Central memory CD8-positive, alpha-beta T cell (primary cell): ENCODE data around the gene MALRD1.

ENCODE experiments used
- ATAC-seq: fragments of 150-1000 bp; cut with Tn5 transposase; replicated peaks from 2 replicates; pipeline ENCODE4 v1.10.0; 2022; ENCODE audit warnings: mild to moderate bottlenecking, moderate FRiP score, moderate number of reproducible peaks; ENCODE audit not compliant: poor library complexity, severe bottlenecking; ENCODE audit errors: extremely low read depth
- DNase-seq, 2 donors: peaks; one replicate each; pipeline ENCODE4 v3.0.0; 2021; ENCODE audit warnings: low spot score in 2 of 2
- H3K27ac Mint-ChIP-seq: one replicate; pipeline ENCODE4 v1.8.0; 2022; ENCODE audit warnings: low read depth, mild to moderate bottlenecking, moderate library complexity, mixed read lengths
- H3K27me3 Mint-ChIP-seq: one replicate; pipeline ENCODE4 v1.8.0; 2022; ENCODE audit warnings: mixed read lengths
- H3K36me3 Mint-ChIP-seq: one replicate; pipeline ENCODE4 v1.8.0; 2022; ENCODE audit warnings: mild to moderate bottlenecking, moderate library complexity, mixed read lengths; ENCODE audit not compliant: insufficient read depth
- H3K4me1 Mint-ChIP-seq: one replicate; pipeline ENCODE4 v1.8.0; 2022; ENCODE audit warnings: mixed read lengths
- H3K4me3 Mint-ChIP-seq: one replicate; pipeline ENCODE4 v1.8.0; 2022; ENCODE audit warnings: mild to moderate bottlenecking, moderate library complexity, mixed read lengths
- H3K9me3 Mint-ChIP-seq: one replicate; pipeline ENCODE4 v1.8.0; 2022; ENCODE audit warnings: mixed read lengths

Gene MALRD1

DNA sequence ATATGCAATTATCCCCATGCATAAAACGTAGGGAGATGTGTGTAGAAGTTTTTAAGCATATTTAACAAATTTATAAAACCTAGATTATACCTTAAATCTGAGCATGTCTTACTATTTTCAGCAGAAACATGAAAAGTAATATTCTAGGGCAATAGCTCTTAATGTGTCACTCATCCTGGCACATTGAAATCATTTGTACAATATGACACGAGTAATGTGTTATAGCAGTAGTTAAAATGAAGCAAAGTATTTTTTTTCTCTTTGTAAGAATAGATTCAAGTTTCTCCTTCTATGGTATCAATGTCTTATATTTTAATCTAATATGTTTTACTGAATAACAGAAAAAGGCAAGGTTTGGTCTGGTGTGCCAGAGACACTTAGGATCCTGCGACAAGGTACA is 492.7 kb downstream of the MALRD1 start:
- peaks cover 15% of the 10 kb centered on the region for H3K9me3 Mint-ChIP-seq
- H3K36me3 Mint-ChIP-seq: no peaks in the 10 kb centered on the region
- H3K4me1 Mint-ChIP-seq: no peaks in the 10 kb centered on the region
- no peaks in the 10 kb centered on the region for H3K27me3 Mint-ChIP-seq
- ATAC-seq: no peak
- no peak overlapping the region for H3K27ac Mint-ChIP-seq
- DNase-seq: no peak
- no peak overlapping the region for H3K4me3 Mint-ChIP-seq

DNA sequence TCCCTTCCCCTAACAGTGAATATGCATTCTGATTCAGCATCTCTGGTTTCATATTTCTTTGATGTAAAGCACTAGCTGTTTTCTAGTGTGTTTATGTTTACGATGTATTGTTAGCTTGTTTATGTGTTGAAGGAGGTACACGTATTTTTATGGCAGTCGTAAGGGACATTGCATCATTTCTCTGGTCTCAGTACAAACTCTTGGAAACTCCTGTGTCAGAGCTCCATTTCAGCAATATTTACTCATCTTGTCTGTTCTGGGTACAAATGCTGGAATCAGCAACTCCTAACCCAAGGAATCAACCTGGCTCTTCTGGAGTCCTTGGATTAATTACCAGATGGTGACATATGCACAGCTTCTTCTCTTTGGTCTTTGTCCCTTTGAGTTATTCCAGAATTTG is 497.6 kb downstream of the MALRD1 start:
- Mint-ChIP-seq H3K27me3 (no peaks in the 10 kb centered on the region), H3K4me1 (no peaks in the 10 kb centered on the region), H3K4me3 (no peak overlapping the region), H3K9me3 (peaks cover 28% of the 10 kb centered on the region), H3K27ac (no peak overlapping the region), H3K36me3 (no peaks in the 10 kb centered on the region)
- DNase-seq: no peak
- ATAC-seq: no peak

DNA sequence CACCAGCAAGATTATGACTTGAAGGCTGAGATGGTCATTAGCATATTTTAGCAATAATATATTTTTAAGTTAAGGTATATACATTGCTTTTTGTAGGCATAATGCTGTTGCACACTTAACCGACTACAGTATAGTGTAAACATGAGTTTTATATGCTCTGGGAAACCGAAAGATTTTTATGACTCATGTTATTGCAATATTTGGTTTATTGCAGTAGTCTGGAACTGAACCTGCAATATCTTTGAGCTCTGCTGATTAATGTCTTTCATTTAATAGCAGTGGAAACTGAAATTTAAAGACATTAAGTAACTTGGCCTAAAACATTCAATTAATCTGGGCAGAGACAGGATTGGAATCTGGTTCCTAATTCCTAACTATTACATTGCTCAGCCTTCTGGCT is 500.9 kb downstream of the MALRD1 start:
- no peaks in the 10 kb centered on the region for H3K27me3 Mint-ChIP-seq
- H3K36me3 Mint-ChIP-seq: no peaks in the 10 kb centered on the region
- DNase-seq: no peak
- no peak for ATAC-seq
- H3K4me3 Mint-ChIP-seq: no peak overlapping the region
- no peak overlapping the region for H3K27ac Mint-ChIP-seq
- H3K9me3 Mint-ChIP-seq: peaks cover 23% of the 10 kb centered on the region
- H3K4me1 Mint-ChIP-seq: no peaks in the 10 kb centered on the region

DNA sequence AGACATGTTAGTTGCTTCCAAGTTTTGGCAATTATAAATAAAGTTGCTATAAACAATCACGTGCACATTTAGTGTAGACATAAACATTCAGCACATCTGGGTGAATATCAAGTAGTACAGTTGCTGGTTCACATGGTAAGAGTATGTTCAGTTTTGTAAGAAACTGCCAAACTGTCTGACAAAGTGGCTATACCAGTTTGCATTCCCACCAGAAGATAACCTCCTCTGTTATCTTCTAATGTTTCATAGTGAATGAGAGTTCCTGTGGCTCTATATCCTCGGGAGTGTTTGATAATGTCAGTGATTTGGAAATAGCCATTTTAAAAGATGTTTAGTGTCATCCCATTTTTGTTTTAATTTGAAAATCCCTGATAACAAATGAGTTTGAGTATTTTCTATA is 508.1 kb downstream of the MALRD1 start:
- H3K36me3 Mint-ChIP-seq: no peaks in the 10 kb centered on the region
- no peak for DNase-seq

DNA sequence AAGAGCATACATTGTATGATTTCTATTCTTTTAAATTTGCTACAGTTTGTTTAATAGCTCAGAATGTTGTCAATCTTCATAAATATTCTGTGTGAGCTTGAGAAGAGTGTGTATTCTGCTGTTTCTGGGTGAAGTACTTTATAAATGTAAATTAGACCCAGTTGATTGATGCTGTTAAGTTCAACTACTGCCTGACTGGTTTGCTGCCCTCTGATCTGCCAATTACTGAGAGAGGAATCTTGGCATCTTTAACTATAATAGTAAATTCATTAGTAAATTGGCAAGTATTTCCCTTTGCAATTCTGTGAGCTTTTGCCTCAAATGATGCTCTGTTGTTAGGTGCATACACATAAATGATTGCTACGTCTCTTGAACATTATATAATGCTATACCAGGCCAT is 512.6 kb downstream of the MALRD1 start:
- no peak for ATAC-seq
- Mint-ChIP-seq H3K4me1 (no peaks in the 10 kb centered on the region), H3K9me3 (peaks cover 9% of the 10 kb centered on the region), H3K27ac (no peak overlapping the region), H3K36me3 (no peaks in the 10 kb centered on the region), H3K27me3 (no peaks in the 10 kb centered on the region), H3K4me3 (no peak overlapping the region)
- no peak for DNase-seq

More for the DNA sequence above, 508.1 kb downstream of the MALRD1 start:
- H3K27me3 Mint-ChIP-seq: no peaks in the 10 kb centered on the region
- H3K4me3 Mint-ChIP-seq: no peak overlapping the region
- ATAC-seq: no peak
- no peak overlapping the region for H3K27ac Mint-ChIP-seq
- peaks cover 12% of the 10 kb centered on the region for H3K9me3 Mint-ChIP-seq
- H3K4me1 Mint-ChIP-seq: no peaks in the 10 kb centered on the region

DNA sequence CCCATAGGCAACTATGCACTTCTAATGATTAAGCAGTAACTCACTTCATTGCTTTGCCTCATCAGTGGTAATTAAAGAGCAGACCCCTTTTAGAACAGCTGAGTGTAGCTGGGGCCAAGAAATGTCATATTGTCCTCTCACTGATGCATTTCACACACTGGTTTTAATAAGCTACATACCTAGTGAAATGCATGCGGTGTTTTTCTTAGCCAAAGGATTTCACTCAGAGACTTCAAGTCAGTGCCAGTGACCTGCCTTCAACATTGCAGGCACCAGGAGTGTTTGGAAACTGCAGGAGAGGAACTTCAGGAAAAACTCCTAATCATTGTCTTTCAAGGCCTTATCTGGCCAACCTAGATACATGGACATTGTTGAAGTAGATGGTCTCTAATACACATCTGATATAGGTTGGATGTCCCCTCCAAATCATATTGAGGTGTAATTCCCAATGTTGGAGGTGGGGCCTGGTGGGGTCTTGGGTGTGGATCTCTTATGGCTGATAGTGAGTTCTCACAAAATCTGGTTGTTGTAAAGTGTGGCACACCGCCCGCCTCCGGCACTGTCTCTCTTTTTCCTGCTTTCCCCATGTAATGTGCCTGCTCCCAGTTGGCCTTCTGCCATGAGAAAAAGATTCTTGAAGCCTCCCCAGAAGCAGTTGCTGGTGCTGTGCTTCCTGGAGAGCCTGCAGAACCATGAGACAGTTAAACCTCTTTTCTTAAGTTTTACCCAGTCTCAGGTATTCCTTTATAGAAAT is 515.0 kb downstream of the MALRD1 start:
- H3K27me3 Mint-ChIP-seq: no peaks in the 10 kb centered on the region
- ATAC-seq (no peak), DNase-seq (no peak)
- H3K4me1 Mint-ChIP-seq: no peaks in the 10 kb centered on the region
- no peak overlapping the region for H3K27ac Mint-ChIP-seq
- peaks cover 18% of the 10 kb centered on the region for H3K9me3 Mint-ChIP-seq
- no peak overlapping the region for H3K4me3 Mint-ChIP-seq
- no peaks in the 10 kb centered on the region for H3K36me3 Mint-ChIP-seq

DNA sequence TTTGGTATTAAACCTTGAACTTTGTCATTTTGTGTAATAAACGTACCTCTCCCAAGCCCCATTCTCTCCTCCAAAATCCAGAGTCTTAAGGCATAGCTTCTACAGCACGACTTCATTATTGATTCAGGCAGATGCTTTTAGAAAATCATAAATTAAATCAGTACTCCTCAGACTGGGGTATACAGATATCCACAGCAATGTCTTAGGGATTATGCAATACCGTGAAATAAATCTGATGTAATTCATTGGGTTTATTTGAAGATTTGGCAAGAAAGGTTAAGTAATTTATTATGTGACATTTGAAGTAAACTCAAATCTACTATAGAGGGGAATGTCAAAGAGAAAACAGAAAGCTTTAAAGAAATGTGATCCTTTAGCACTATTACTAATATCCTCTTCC is 521.5 kb downstream of the MALRD1 start:
- H3K27me3 Mint-ChIP-seq: no peaks in the 10 kb centered on the region

DNA sequence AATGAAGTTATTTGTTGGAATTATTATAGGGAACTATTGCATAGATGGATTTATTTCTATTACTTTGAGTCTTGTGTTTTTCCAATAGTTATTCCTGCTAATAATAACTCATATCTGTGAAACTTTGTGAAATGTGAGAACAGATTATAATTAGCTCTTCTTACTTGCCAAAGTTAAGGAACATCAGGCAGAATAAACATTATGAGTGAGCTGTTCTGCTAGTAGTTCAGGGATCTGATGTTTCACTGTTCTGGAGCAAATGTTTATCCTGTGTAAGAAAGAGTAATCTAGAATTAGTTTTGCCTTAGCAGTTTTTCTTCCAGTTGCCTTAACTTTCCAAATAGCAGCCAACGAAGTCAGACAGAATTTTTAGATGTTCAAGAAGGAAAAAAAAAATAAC is 522.4 kb downstream of the MALRD1 start:
- Mint-ChIP-seq H3K9me3 (peaks cover 28% of the 10 kb centered on the region), H3K27me3 (no peaks in the 10 kb centered on the region), H3K36me3 (no peaks in the 10 kb centered on the region), H3K27ac (no peak overlapping the region), H3K4me3 (no peak overlapping the region), H3K4me1 (no peaks in the 10 kb centered on the region)
- no peak for ATAC-seq
- no peak for DNase-seq

More for the DNA sequence above, 521.5 kb downstream of the MALRD1 start:
- no peaks in the 10 kb centered on the region for H3K36me3 Mint-ChIP-seq
- no peak overlapping the region for H3K4me3 Mint-ChIP-seq
- peaks cover 25% of the 10 kb centered on the region for H3K9me3 Mint-ChIP-seq
- ATAC-seq (no peak), DNase-seq (no peak)
- H3K4me1 Mint-ChIP-seq: no peaks in the 10 kb centered on the region
- no peak overlapping the region for H3K27ac Mint-ChIP-seq

DNA sequence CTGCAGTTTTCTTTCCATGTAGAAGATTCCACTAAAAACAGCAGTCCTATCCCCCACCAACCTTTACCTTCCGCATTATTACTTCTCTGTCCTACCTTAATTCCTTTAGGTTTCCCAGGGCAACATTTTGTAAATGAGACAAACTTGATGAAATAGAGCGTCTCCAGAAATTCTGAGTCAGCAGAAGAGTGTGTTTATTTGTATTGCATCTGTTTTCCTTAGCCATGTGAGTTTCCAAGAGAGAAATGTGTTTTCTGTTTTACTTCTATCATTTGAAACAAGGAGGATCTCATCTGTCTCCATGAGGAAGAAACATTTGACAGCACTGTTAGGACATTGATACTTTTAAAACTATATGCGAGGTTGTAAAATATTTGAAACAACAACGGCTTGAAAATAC is 523.5 kb downstream of the MALRD1 start:
- DNase-seq (no peak), ATAC-seq (no peak)
- Mint-ChIP-seq H3K27ac (no peak overlapping the region), H3K36me3 (no peaks in the 10 kb centered on the region), H3K4me3 (no peak overlapping the region), H3K4me1 (no peaks in the 10 kb centered on the region), H3K9me3 (peaks cover 33% of the 10 kb centered on the region), H3K27me3 (no peaks in the 10 kb centered on the region)

DNA sequence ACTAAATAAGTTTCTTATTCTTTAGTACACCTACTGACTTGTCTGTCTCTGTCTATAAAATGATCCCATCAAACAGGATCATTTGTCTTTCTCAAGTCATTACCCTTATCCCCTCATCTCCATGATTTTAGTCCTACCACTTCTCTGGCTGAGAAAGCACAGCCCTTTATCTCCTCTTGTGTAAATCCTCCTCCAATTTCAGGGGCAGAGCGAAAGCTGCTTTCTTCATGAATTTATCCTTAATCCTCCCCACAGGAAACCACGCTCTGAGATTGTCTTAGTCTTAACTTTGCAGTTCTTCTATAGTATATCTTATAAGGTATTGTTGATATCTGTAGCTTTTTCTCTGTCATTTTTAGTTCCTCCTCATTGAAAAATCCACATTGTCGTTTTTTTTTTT is 528.0 kb downstream of the MALRD1 start:
- H3K9me3 Mint-ChIP-seq: peaks cover 30% of the 10 kb centered on the region
- no peak overlapping the region for H3K4me3 Mint-ChIP-seq
- H3K27me3 Mint-ChIP-seq: no peaks in the 10 kb centered on the region
- no peaks in the 10 kb centered on the region for H3K4me1 Mint-ChIP-seq
- no peak overlapping the region for H3K27ac Mint-ChIP-seq
- DNase-seq: no peak
- H3K36me3 Mint-ChIP-seq: peaks cover 2% of the 10 kb centered on the region
- ATAC-seq: no peak

DNA sequence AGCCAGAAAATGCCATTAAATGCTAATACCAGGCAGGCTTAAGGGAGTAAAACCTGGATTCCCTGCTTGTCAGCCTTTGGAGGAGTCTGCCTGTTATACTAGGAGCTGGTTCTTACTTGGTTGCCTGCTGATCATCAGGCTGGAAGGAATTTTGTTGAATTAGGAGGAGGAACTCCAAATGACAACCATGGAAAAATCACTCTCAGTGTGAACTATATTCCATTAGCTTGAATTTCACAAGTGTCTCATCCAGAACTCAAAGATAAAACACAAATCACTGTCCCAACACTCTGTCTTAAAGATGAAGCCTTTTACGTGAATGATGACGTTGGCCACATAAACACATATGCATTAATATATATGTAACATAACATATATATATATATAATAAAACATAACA is 528.8 kb downstream of the MALRD1 start:
- no peaks in the 10 kb centered on the region for H3K4me1 Mint-ChIP-seq
- H3K36me3 Mint-ChIP-seq: peaks cover 2% of the 10 kb centered on the region
- H3K4me3 Mint-ChIP-seq: no peak overlapping the region
- DNase-seq: no peak
- peaks cover 25% of the 10 kb centered on the region for H3K9me3 Mint-ChIP-seq
- no peak for ATAC-seq
- no peak overlapping the region for H3K27ac Mint-ChIP-seq
- H3K27me3 Mint-ChIP-seq: no peaks in the 10 kb centered on the region

DNA sequence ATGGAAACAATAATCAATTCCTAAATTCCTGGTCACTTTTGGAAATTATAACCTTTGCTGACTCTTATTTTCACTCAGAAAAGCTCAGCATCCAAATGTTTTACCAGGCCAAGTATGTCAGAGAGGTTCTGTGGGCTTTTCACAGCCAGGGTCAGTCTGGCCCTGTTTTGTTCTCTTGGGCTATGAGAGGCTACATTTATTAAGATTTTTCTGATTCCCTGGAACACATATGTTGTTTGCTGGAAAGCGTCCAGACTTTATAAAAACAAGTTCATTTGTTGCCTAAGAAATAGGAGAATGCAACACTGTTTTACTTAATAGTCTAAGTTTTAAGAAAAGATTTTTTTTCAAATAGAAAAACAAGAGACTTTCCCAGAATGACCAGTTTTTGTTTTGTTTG is 529.2 kb downstream of the MALRD1 start:
- Mint-ChIP-seq H3K9me3 (peaks cover 25% of the 10 kb centered on the region), H3K27me3 (no peaks in the 10 kb centered on the region), H3K4me1 (no peaks in the 10 kb centered on the region), H3K4me3 (no peak overlapping the region), H3K36me3 (peaks cover 2% of the 10 kb centered on the region), H3K27ac (no peak overlapping the region)
- ATAC-seq (no peak), DNase-seq (no peak)

DNA sequence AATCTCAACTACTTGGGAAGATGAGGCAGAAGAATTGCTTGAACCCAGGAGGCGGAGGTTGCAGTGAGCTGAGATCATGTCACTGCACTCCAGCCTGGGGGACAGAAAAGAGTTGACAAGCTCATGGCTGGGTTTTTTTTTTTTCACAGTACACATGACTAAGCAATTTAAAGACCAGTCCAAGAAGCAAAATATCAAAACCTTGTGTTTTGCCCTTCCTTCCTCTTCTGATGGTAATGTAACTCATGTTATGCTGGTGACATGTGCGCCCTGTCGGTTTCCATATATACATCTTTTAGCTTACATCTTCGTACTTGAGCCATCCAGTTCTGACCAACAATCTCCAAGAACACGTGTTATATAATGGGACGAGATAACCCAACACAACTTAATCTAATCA is 530.0 kb downstream of the MALRD1 start:
- DNase-seq (no peak), ATAC-seq (no peak)
- H3K36me3 Mint-ChIP-seq: peaks cover 2% of the 10 kb centered on the region
- no peaks in the 10 kb centered on the region for H3K4me1 Mint-ChIP-seq
- no peaks in the 10 kb centered on the region for H3K27me3 Mint-ChIP-seq
- H3K27ac Mint-ChIP-seq: no peak overlapping the region
- no peak overlapping the region for H3K4me3 Mint-ChIP-seq
- peaks cover 25% of the 10 kb centered on the region for H3K9me3 Mint-ChIP-seq
